ENCODE results near the gene MTOR. TPM values are rescaled to one million over a fixed set of nuclear protein-coding genes. Genes with fewer than 3 reads are reported as not detected.
"Not testable (repeated sequence)": the region's sequence is repeated elsewhere in the genome, so short reads cannot be mapped to it uniquely, and the experiment has no call there.

Gene MTOR
- total and polyA plus RNA-seq, 9 donors, result 11.7 to 32.4 (median 21.3) TPM

DNA sequence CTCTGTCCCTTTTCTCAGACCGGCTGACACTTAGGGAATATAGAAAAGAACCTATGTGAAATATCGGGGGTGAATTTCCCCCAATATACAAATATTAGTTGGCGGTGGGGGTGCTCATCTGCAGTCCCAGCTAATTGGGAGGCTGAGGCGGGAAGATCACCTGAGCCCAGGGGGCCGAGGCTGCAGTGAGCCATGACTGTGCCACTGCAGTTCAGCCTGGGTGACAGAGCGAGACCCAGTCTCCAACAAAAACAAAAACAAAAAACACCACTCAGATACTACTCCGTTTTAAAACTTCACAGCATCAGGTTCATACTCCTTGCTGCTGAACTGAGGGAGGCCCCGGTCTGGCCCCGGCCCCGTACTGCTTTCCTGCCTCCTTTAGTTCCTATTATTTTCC, 156.8 kb downstream of the MTOR start:
- no peaks in the 10 kb centered on the region for H3K27me3 ChIP-seq
- no peak for TF ChIP-seq POLR2A (IDR thresholded peaks at IDR 0.05)
- intact Hi-C loops (cut with DNase I), result no loop called here
- H3K9me3 ChIP-seq, result no peaks in the 10 kb centered on the region
- no peak for DNase-seq
- H3K36me3 ChIP-seq, result no peaks in the 10 kb centered on the region
- WGBS, 3 donors, result 87 to 90% (median 88%) methylated on average over 10 of the region's 10 CpGs
- no peak overlapping the region for H3K4me3 ChIP-seq
- H3K4me1 ChIP-seq (ENCODE audit: insufficient read depth), result no peaks in the 10 kb centered on the region
- no peak overlapping the region for H3K27ac ChIP-seq

GRCh38 chr1:11101347-11101746, 161.0 kb downstream of the MTOR start:
- H3K9me3 ChIP-seq, result no peaks in the 10 kb centered on the region
- H3K4me3 ChIP-seq, result no peak overlapping the region
- H3K4me1 ChIP-seq (ENCODE audit: insufficient read depth), result peaks cover 4% of the 10 kb centered on the region
- H3K36me3 ChIP-seq, result no peaks in the 10 kb centered on the region
- no peak for DNase-seq
- no peaks in the 10 kb centered on the region for H3K27me3 ChIP-seq
- WGBS, 3 donors, result 84 to 89% (median 86%) methylated on average over 6 of the region's 6 CpGs
- intact Hi-C loops (cut with DNase I), result no loop called here
- H3K27ac ChIP-seq, result no peak overlapping the region
- TF ChIP-seq, protein P1, sequence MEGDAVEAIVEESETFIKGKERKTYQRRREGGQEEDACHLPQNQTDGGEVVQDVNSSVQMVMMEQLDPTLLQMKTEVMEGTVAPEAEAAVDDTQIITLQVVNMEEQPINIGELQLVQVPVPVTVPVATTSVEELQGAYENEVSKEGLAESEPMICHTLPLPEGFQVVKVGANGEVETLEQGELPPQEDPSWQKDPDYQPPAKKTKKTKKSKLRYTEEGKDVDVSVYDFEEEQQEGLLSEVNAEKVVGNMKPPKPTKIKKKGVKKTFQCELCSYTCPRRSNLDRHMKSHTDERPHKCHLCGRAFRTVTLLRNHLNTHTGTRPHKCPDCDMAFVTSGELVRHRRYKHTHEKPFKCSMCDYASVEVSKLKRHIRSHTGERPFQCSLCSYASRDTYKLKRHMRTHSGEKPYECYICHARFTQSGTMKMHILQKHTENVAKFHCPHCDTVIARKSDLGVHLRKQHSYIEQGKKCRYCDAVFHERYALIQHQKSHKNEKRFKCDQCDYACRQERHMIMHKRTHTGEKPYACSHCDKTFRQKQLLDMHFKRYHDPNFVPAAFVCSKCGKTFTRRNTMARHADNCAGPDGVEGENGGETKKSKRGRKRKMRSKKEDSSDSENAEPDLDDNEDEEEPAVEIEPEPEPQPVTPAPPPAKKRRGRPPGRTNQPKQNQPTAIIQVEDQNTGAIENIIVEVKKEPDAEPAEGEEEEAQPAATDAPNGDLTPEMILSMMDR (IDR thresholded peaks at IDR 0.05), result no peak
- no peak for TF ChIP-seq POLR2A (IDR thresholded peaks at IDR 0.05)
- no peak for TF ChIP-seq EP300 (IDR thresholded peaks at IDR 0.05)

- WGBS, 3 donors, result 92 to 95% (median 95%) methylated on average over 17 of the region's 17 CpGs
- H3K4me3 ChIP-seq; H3K27ac ChIP-seq; intact Hi-C loops (cut with DNase I); DNase-seq; H3K9me3 ChIP-seq; H3K27me3 ChIP-seq; H3K4me1 ChIP-seq (ENCODE audit: insufficient read depth); H3K36me3 ChIP-seq: not testable (repeated sequence)
Measured at GRCh38 chr1:11100806-11101205, 161.5 kb downstream of the MTOR start.

GRCh38 chr1:11100149-11100493, 162.2 kb downstream of the MTOR start:
- DNase-seq, result no peak
- Histone ChIP-seq H3K36me3 (no peaks in the 10 kb centered on the region), H3K4me3 (peak overlapping the region; percentile 87), H3K4me1 (ENCODE audit: insufficient read depth) (peaks cover 4% of the 10 kb centered on the region), H3K9me3 (no peaks in the 10 kb centered on the region), H3K27me3 (no peaks in the 10 kb centered on the region), H3K27ac (no peak overlapping the region)
- 15 to 51% (median 19%) methylated on average over 13 of the region's 13 CpGs for WGBS, 3 donors
- TF ChIP-seq EP300 (IDR thresholded peaks at IDR 0.05), result no peak
- TF ChIP-seq, protein P1 (IDR thresholded peaks at IDR 0.05), result no peak
- no peak for TF ChIP-seq POLR2A (IDR thresholded peaks at IDR 0.05)
- intact Hi-C loops (cut with DNase I), result no loop called here

- TF ChIP-seq EP300 (IDR thresholded peaks at IDR 0.05) (no peak), POLR2A (IDR thresholded peaks at IDR 0.05) (peak; percentile 28)
- TF ChIP-seq, protein P1 (IDR thresholded peaks at IDR 0.05), result no peak
- Histone ChIP-seq H3K36me3 (no peaks in the 10 kb centered on the region), H3K9me3 (no peaks in the 10 kb centered on the region), H3K4me3 (peak within 1 kb of the TSS; percentile 87), H3K27me3 (no peaks in the 10 kb centered on the region), H3K27ac (peak within 1 kb of the TSS in 1 of 2 donors; percentile 59), H3K4me1 (ENCODE audit: insufficient read depth) (peaks cover 4% of the 10 kb centered on the region)
- intact Hi-C loops (cut with DNase I), result loop anchor here in 1 of 4 donors (5.0 kb wide), 1 partner anchor 927 kb away; no protein-coding TSS in a partner anchor
- peak; percentile 92 to 96 (median 94) for DNase-seq
- 0 to 1% (median 0%) methylated on average over 46 to 78 of the region's 78 CpGs for WGBS, 3 donors
Measured at GRCh38 chr1:11099310-11100148, 162.8 kb downstream of the MTOR start, which contains the start of gene EXOSC10. Gene EXOSC10 (minus strand): TSS chr1:11099869. CDS start chr1:11099831, 38 bp downstream.

Measured in ovary (tissue), 9 donors.